CD4-positive, alpha-beta memory T cell (primary cell): ENCODE measurements around the gene GCA. TPM values are rescaled to one million over a fixed set of nuclear protein-coding genes. Genes with fewer than 3 reads are reported as not detected.

Source experiments
- CTCF ChIA-PET: fragments of 350-600 bp; sonication (Branson Sonifier 250); formaldehyde crosslinking; loops from one replicate; lab custom pipeline; 2021; ENCODE audit warnings: inconsistent platforms; ENCODE audit not compliant: partially characterized antibody; lab: Charles Lee
- POLR2A ChIA-PET: fragments of 350-600 bp; sonication (Branson Sonifier 250); formaldehyde crosslinking; loops from one replicate; lab custom pipeline; 2021; ENCODE audit not compliant: partially characterized antibody; lab: Charles Lee
- DNase-seq, 5 donors: peaks; one replicate each; pipeline versions ENCODE4 v3.0.0 to v3.0.0-alpha.2; 2020 to 2022; ENCODE audit warnings: mixed read lengths in 1 of 5
- H3K27ac ChIP-seq: one replicate; pipeline ENCODE4 v1.7.0; 2013; ENCODE audit warnings: low read depth, low read length
- H3K27me3 ChIP-seq: 2 replicates; pipeline ENCODE4 v1.7.0; 2013; ENCODE audit warnings: mild to moderate bottlenecking, low read length, moderate library complexity; ENCODE audit not compliant: insufficient read depth
- H3K36me3 ChIP-seq: 2 replicates; pipeline ENCODE4 v1.7.0; 2013; ENCODE audit warnings: mild to moderate bottlenecking, low read length, moderate library complexity; ENCODE audit not compliant: insufficient read depth
- H3K4me1 ChIP-seq: 2 replicates; pipeline ENCODE4 v1.7.0; 2013; ENCODE audit warnings: mild to moderate bottlenecking, low read length, moderate library complexity; ENCODE audit not compliant: insufficient read depth
- H3K4me3 ChIP-seq, 2 donors: one replicate each; pipeline ENCODE4 v1.7.0; 2013; ENCODE audit warnings: low read length in 2 of 2, mild to moderate bottlenecking in 1 of 2
- H3K9me3 ChIP-seq, 2 donors: one replicate each; pipeline ENCODE4 v1.7.0; 2013; ENCODE audit warnings: low read length in 2 of 2, control low read depth in 1 of 2; ENCODE audit not compliant: control insufficient read depth in 1 of 2
- H3K27ac Mint-ChIP-seq, 7 donors: one replicate each; pipeline ENCODE4 v1.8.0; 2020 to 2021; ENCODE audit warnings: mixed read lengths in 7 of 7, mild to moderate bottlenecking in 6 of 7, inconsistent platforms in 3 of 7, moderate library complexity in 3 of 7
- H3K27me3 Mint-ChIP-seq, 2 donors: one replicate each; pipeline ENCODE4 v1.8.0; 2020 to 2021; ENCODE audit warnings: mixed read lengths in 2 of 2
- H3K36me3 Mint-ChIP-seq, 2 donors: one replicate each; pipeline ENCODE4 v1.8.0; 2020 to 2021; ENCODE audit warnings: mixed read lengths in 2 of 2, inconsistent platforms in 1 of 2, mild to moderate bottlenecking in 1 of 2
- H3K4me1 Mint-ChIP-seq, 4 donors: one replicate each; pipeline ENCODE4 v1.8.0; 2020 to 2021; ENCODE audit warnings: mixed read lengths in 4 of 4, mild to moderate bottlenecking in 1 of 4
- H3K4me3 Mint-ChIP-seq, 8 donors: one replicate each; pipeline ENCODE4 v1.8.0; 2020 to 2021; ENCODE audit warnings: mixed read lengths in 8 of 8, mild to moderate bottlenecking in 7 of 8, moderate library complexity in 6 of 8, inconsistent platforms in 3 of 8
- H3K9me3 Mint-ChIP-seq, 8 donors: one replicate each; pipeline ENCODE4 v1.8.0; 2020 to 2021; ENCODE audit warnings: mixed read lengths in 8 of 8, mild to moderate bottlenecking in 5 of 8, inconsistent platforms in 3 of 8, moderate library complexity in 1 of 8
- intact Hi-C: fragments of 100-400 bp; cut with micrococcal nuclease; formaldehyde crosslinking; loops from one replicate; pipeline ENCODE4 v1.15.1; 2023
- polyA plus RNA-seq, 2 donors: library from polyadenylated mRNA; unstranded; fragments of 300-500 nt; fragmentation: Illumina TruSeq; gene quantifications; one replicate each; pipeline ENCODE4 v1.2.3, GENCODE V29; 2021
- total RNA-seq, 2 experiments: library from RNA; stranded (reverse); gene quantifications; one replicate each; pipeline ENCODE4 v1.2.3, GENCODE V29; 2021

The GCA gene
- total and polyA plus RNA-seq, 4 experiments from 2014 or later, result 10.9 to 16.8 (median 11.7) TPM

GRCh38 chr2:162372818-162373217, 28.9 kb downstream of the GCA start:
- no peak for DNase-seq
- Mint-ChIP-seq H3K4me3 (no peak overlapping the region), H3K9me3 (no peaks in the 10 kb centered on the region), H3K27me3 (peaks cover 4 to 8% of the 10 kb centered on the region in 2 donors), H3K36me3 (no peaks in the 10 kb centered on the region), H3K4me1 (no peaks in the 10 kb centered on the region), H3K27ac (no peak overlapping the region)
- ChIA-PET POLR2A (no interaction called here), CTCF (no interaction called here)
- Histone ChIP-seq H3K4me1 (no peaks in the 10 kb centered on the region), H3K27ac (no peak overlapping the region), H3K36me3 (no peaks in the 10 kb centered on the region), H3K27me3 (no peaks in the 10 kb centered on the region), H3K4me3 (no peak overlapping the region), H3K9me3 (no peaks in the 10 kb centered on the region)
- intact Hi-C loops, result no loop called here

- intact Hi-C loops, result no loop called here
- no peak overlapping the region for H3K4me3 ChIP-seq
- no peaks in the 10 kb centered on the region for H3K4me1 ChIP-seq
- no peaks in the 10 kb centered on the region for H3K9me3 ChIP-seq
- Mint-ChIP-seq H3K27ac (no peak overlapping the region), H3K4me1 (no peaks in the 10 kb centered on the region), H3K27me3 (peaks cover 11 to 21% of the 10 kb centered on the region in 2 donors), H3K4me3 (peak overlapping the region in 3 of 8 donors; percentile 33 to 56 (median 37)), H3K36me3 (no peaks in the 10 kb centered on the region), H3K9me3 (no peaks in the 10 kb centered on the region)
- peaks cover 4% of the 10 kb centered on the region for H3K27me3 ChIP-seq
- H3K36me3 ChIP-seq, result no peaks in the 10 kb centered on the region
- DNase-seq, result no peak
- CTCF ChIA-PET, result no interaction called here
- POLR2A ChIA-PET, result no interaction called here
- H3K27ac ChIP-seq, result no peak overlapping the region
Measured at GRCh38 chr2:162379719-162380580, 36.0 kb downstream of the GCA start.

- Mint-ChIP-seq H3K9me3 (no peaks in the 10 kb centered on the region), H3K4me1 (no peaks in the 10 kb centered on the region), H3K4me3 (no peak overlapping the region), H3K27ac (no peak overlapping the region), H3K27me3 (peaks cover 9 to 17% of the 10 kb centered on the region in 2 donors), H3K36me3 (no peaks in the 10 kb centered on the region)
- no peaks in the 10 kb centered on the region for H3K36me3 ChIP-seq
- intact Hi-C loops, result no loop called here
- H3K9me3 ChIP-seq, result no peaks in the 10 kb centered on the region
- H3K4me3 ChIP-seq, result no peak overlapping the region
- H3K27me3 ChIP-seq, result peaks cover 4% of the 10 kb centered on the region
- H3K4me1 ChIP-seq, result no peaks in the 10 kb centered on the region
- no peak overlapping the region for H3K27ac ChIP-seq
- DNase-seq, result no peak
- CTCF ChIA-PET, result no interaction called here
- POLR2A ChIA-PET, result no interaction called here
Measured at GRCh38 chr2:162381851-162382250, 37.9 kb downstream of the GCA start.

- no peak overlapping the region for H3K4me3 ChIP-seq
- no peaks in the 10 kb centered on the region for H3K36me3 ChIP-seq
- no peak overlapping the region for H3K4me3 Mint-ChIP-seq
- H3K9me3 Mint-ChIP-seq, result no peaks in the 10 kb centered on the region
- H3K27ac ChIP-seq, result no peak overlapping the region
- DNase-seq, result no peak
- H3K27ac Mint-ChIP-seq, result no peak overlapping the region
- ChIA-PET POLR2A (no interaction called here), CTCF (no interaction called here)
- no peaks in the 10 kb centered on the region for H3K4me1 Mint-ChIP-seq
- H3K4me1 ChIP-seq, result no peaks in the 10 kb centered on the region
- peaks cover 9 to 13% of the 10 kb centered on the region in 2 donors for H3K27me3 Mint-ChIP-seq
- H3K27me3 ChIP-seq, result peaks cover 4% of the 10 kb centered on the region
- H3K9me3 ChIP-seq, result no peaks in the 10 kb centered on the region
- no peaks in the 10 kb centered on the region for H3K36me3 Mint-ChIP-seq
- intact Hi-C loops, result no loop called here
Measured at GRCh38 chr2:162382278-162382677, 38.3 kb downstream of the GCA start.

- ChIA-PET CTCF (no interaction called here), POLR2A (no interaction called here)
- DNase-seq, result no peak
- no peaks in the 10 kb centered on the region for H3K9me3 Mint-ChIP-seq
- H3K27me3 ChIP-seq, result no peaks in the 10 kb centered on the region
- H3K36me3 ChIP-seq, result no peaks in the 10 kb centered on the region
- H3K9me3 ChIP-seq, result no peaks in the 10 kb centered on the region
- intact Hi-C loops, result no loop called here
- H3K4me1 ChIP-seq, result no peaks in the 10 kb centered on the region
- H3K36me3 Mint-ChIP-seq, result no peaks in the 10 kb centered on the region
- no peak overlapping the region for H3K27ac ChIP-seq
- no peak overlapping the region for H3K27ac Mint-ChIP-seq
- H3K27me3 Mint-ChIP-seq, result peaks cover 2 to 6% of the 10 kb centered on the region in 2 donors
- no peak overlapping the region for H3K4me3 ChIP-seq
- no peaks in the 10 kb centered on the region for H3K4me1 Mint-ChIP-seq
- H3K4me3 Mint-ChIP-seq, result no peak overlapping the region
Measured at GRCh38 chr2:162385536-162385935, 41.6 kb downstream of the GCA start.

GRCh38 chr2:162390801-162391200, 46.9 kb downstream of the GCA start:
- POLR2A ChIA-PET, result no interaction called here
- CTCF ChIA-PET, result no interaction called here
- no peaks in the 10 kb centered on the region for H3K9me3 ChIP-seq
- no peak for DNase-seq
- no peaks in the 10 kb centered on the region for H3K27me3 ChIP-seq
- H3K36me3 ChIP-seq, result no peaks in the 10 kb centered on the region
- H3K9me3 Mint-ChIP-seq, result peaks cover 0 to 2% (median 0%) of the 10 kb centered on the region in 8 donors
- H3K27ac ChIP-seq, result no peak overlapping the region
- no peaks in the 10 kb centered on the region for H3K4me1 Mint-ChIP-seq
- no peak overlapping the region for H3K4me3 ChIP-seq
- H3K27me3 Mint-ChIP-seq, result peaks cover 10 to 17% of the 10 kb centered on the region in 2 donors
- intact Hi-C loops, result no loop called here
- H3K27ac Mint-ChIP-seq, result no peak overlapping the region
- no peak overlapping the region for H3K4me3 Mint-ChIP-seq
- no peaks in the 10 kb centered on the region for H3K36me3 Mint-ChIP-seq
- H3K4me1 ChIP-seq, result no peaks in the 10 kb centered on the region

- ChIA-PET POLR2A (no interaction called here), CTCF (no interaction called here)
- no peak overlapping the region for H3K4me3 Mint-ChIP-seq
Measured at GRCh38 chr2:162400336-162400735, 56.4 kb downstream of the GCA start.

More at GRCh38 chr2:162400336-162400735, 56.4 kb downstream of the GCA start:
- H3K4me3 ChIP-seq, result no peak overlapping the region
- Mint-ChIP-seq H3K4me1 (no peaks in the 10 kb centered on the region), H3K9me3 (no peaks in the 10 kb centered on the region), H3K27me3 (peaks cover 5% of the 10 kb centered on the region in 2 donors), H3K27ac (no peak overlapping the region), H3K36me3 (no peaks in the 10 kb centered on the region)
- no peak for DNase-seq
- H3K36me3 ChIP-seq, result no peaks in the 10 kb centered on the region
- no peak overlapping the region for H3K27ac ChIP-seq
- no peaks in the 10 kb centered on the region for H3K4me1 ChIP-seq
- no peaks in the 10 kb centered on the region for H3K9me3 ChIP-seq
- intact Hi-C loops, result no loop called here
- H3K27me3 ChIP-seq, result no peaks in the 10 kb centered on the region
